ENCODE data around the gene PAX8. TPM values are rescaled to one million over a fixed set of nuclear protein-coding genes. Genes with fewer than 3 reads are reported as not detected.

The PAX8 gene
- total and polyA plus RNA-seq, 2 experiments from 2014 or later, result 0.16 TPM; not detected in 1

DNA sequence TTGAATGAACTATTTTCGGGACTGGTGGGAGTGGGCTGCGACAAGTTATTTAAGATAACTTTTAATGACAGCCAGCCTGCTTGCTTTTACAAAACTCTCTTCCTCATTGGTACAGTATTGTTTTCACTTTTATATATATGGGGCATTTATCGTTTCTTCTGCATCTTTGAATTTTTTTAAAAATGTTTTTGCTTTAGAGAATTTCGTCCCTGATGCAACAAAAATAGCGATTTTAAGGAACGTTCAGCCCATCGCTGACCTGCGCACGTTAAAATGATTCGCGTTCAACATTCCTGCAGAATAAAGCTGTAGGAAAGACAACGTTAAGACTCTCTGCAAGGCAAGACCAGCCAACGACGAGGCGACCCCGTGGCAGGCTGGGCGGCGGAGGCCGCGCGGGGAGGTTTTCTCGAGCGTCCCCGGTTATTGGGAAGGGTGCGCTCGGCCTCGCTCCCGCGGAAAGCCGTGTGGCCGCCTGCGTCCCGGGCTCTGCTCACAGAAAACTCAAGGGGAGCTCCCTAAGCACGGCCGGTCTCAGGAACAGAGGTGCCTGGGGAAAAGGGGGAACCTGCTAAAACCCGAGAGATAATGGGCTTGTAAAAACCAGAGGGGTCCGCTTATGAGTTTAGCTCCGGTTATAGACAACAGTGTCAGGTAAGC lies 3.0 kb downstream of the PAX8 start:
- H3K79me2 ChIP-seq, result no peaks in the 10 kb centered on the region
- peak overlapping the region; percentile 68 for H3K4me2 ChIP-seq
- no peak overlapping the region for H3K27ac ChIP-seq
- no peaks in the 10 kb centered on the region for H4K20me1 ChIP-seq (ENCODE audit: insufficient read depth, poor library complexity, severe bottlenecking)
- H2AFZ ChIP-seq, result peak overlapping the region; percentile 38
- no peaks in the 10 kb centered on the region for H3K9me3 ChIP-seq (ENCODE audit: low read depth)
- H3K4me3 ChIP-seq, result no peak overlapping the region
- no peaks in the 10 kb centered on the region for H3K9me2 ChIP-seq (replicated peaks; ENCODE audit: insufficient read depth)
- no peak for DNase-seq (ENCODE audit: low spot score)
- peaks cover 98% of the 10 kb centered on the region for H3K27me3 ChIP-seq
- no peaks in the 10 kb centered on the region for H3K36me3 ChIP-seq (replicated peaks; ENCODE audit: insufficient read depth, low read depth)
- H3K4me1 ChIP-seq (ENCODE audit: insufficient read depth), result peaks cover 18% of the 10 kb centered on the region
- WGBS (ENCODE audit: low lambda C conversion rate, missing lambda C conversion rate), result 8% methylated on average over 38 of the region's 38 CpGs
- TF ChIP-seq CTCF (IDR thresholded peaks at IDR 0.05; ENCODE audit: poor library complexity) (no peak), EZH2phosphoT487 (IDR thresholded peaks at IDR 0.05; ENCODE audit: low read depth, severe bottlenecking, unreplicated experiment) (peak; percentile 92), EZH2 (IDR thresholded peaks at IDR 0.05; ENCODE audit: borderline replicate concordance) (peak; percentile 94)

GRCh38 chr2:113274432-113274831 lies 4.3 kb downstream of the PAX8 start:
- no peak for DNase-seq (ENCODE audit: low spot score)
- no peaks in the 10 kb centered on the region for H3K36me3 ChIP-seq (replicated peaks; ENCODE audit: insufficient read depth, low read depth)
- H3K9me3 ChIP-seq (ENCODE audit: low read depth), result no peaks in the 10 kb centered on the region
- H3K4me2 ChIP-seq, result no peak overlapping the region
- H3K9me2 ChIP-seq (replicated peaks; ENCODE audit: insufficient read depth), result no peaks in the 10 kb centered on the region
- no peak overlapping the region for H3K27ac ChIP-seq
- H2AFZ ChIP-seq, result no peak overlapping the region
- H3K4me1 ChIP-seq (ENCODE audit: insufficient read depth), result peaks cover 18% of the 10 kb centered on the region
- H3K27me3 ChIP-seq, result peaks cover 100% of the 10 kb centered on the region
- H4K20me1 ChIP-seq (ENCODE audit: insufficient read depth, poor library complexity, severe bottlenecking), result no peaks in the 10 kb centered on the region
- no peak overlapping the region for H3K4me3 ChIP-seq
- no peak for TF ChIP-seq EZH2phosphoT487 (IDR thresholded peaks at IDR 0.05; ENCODE audit: low read depth, severe bottlenecking, unreplicated experiment)
- TF ChIP-seq CTCF (IDR thresholded peaks at IDR 0.05; ENCODE audit: poor library complexity), result no peak
- TF ChIP-seq EZH2 (IDR thresholded peaks at IDR 0.05; ENCODE audit: borderline replicate concordance), result no peak
- H3K79me2 ChIP-seq, result no peaks in the 10 kb centered on the region

- H3K79me2 ChIP-seq, result no peaks in the 10 kb centered on the region
- no peaks in the 10 kb centered on the region for H3K9me2 ChIP-seq (replicated peaks; ENCODE audit: insufficient read depth)
- H3K36me3 ChIP-seq (replicated peaks; ENCODE audit: insufficient read depth, low read depth), result no peaks in the 10 kb centered on the region
- no peak overlapping the region for H3K27ac ChIP-seq
- peaks cover 98% of the 10 kb centered on the region for H3K27me3 ChIP-seq
- DNase-seq (ENCODE audit: low spot score), result no peak
- no peaks in the 10 kb centered on the region for H4K20me1 ChIP-seq (ENCODE audit: insufficient read depth, poor library complexity, severe bottlenecking)
- H3K9me3 ChIP-seq (ENCODE audit: low read depth), result no peaks in the 10 kb centered on the region
- H3K4me3 ChIP-seq, result no peak overlapping the region
- TF ChIP-seq CTCF (IDR thresholded peaks at IDR 0.05; ENCODE audit: poor library complexity) (no peak), EZH2phosphoT487 (IDR thresholded peaks at IDR 0.05; ENCODE audit: low read depth, severe bottlenecking, unreplicated experiment) (no peak), EZH2 (IDR thresholded peaks at IDR 0.05; ENCODE audit: borderline replicate concordance) (no peak)
- H3K4me2 ChIP-seq, result no peak overlapping the region
- no peak overlapping the region for H2AFZ ChIP-seq
- 53% methylated on average over 9 of the region's 9 CpGs for WGBS (ENCODE audit: low lambda C conversion rate, missing lambda C conversion rate)
- H3K4me1 ChIP-seq (ENCODE audit: insufficient read depth), result peaks cover 18% of the 10 kb centered on the region
Measured at GRCh38 chr2:113273981-113274380, 4.7 kb downstream of the PAX8 start.

Measured in hepatocyte (in vitro differentiated cells).